Astrocyte of the cerebellum (primary cell): ENCODE results near the gene PNMA8A.
A peak's percentile ranks its signal among the peaks of the same experiment; 100 is the strongest.

ENCODE experiments used
- DNase-seq: peaks from one replicate; pipeline ENCODE4 v3.0.0-alpha.2; 2011; ENCODE audit warnings: low read depth
- H3K4me3 ChIP-seq: 2 replicates; pipeline ENCODE4 v1.5.1; 2011; ENCODE audit warnings: mild to moderate bottlenecking, low read depth, low read length, moderate library complexity
- CTCF ChIP-seq: IDR thresholded peaks from 2 replicates; pipeline ENCODE4 v1.5.1; 2012; ENCODE audit warnings: low read length, low read depth, moderate library complexity, mild to moderate bottlenecking; ENCODE audit errors: missing control alignments
- in situ Hi-C: cut with HindIII; loops from 2 replicates; pipeline ENCODE4 v1.10.0; 2017; ENCODE audit warnings: low sequenced_read_pairs

Gene PNMA8A

GRCh38 chr19:46427518-46428045 is 43.8 kb downstream of the PNMA8A start:
- TF ChIP-seq CTCF, result no peak
- no peak overlapping the region for H3K4me3 ChIP-seq
- in situ Hi-C loops, result no loop called here
- no peak for DNase-seq

- peak; percentile 49 for DNase-seq
- H3K4me3 ChIP-seq, result peak overlapping the region; percentile 56
- no peak for TF ChIP-seq CTCF
- in situ Hi-C loops, result no loop called here
Observed at GRCh38 chr19:46426506-46427162, 44.7 kb downstream of the PNMA8A start.

- no peak for DNase-seq
- TF ChIP-seq CTCF, result no peak
- in situ Hi-C loops, result no loop called here
- peak overlapping the region; percentile 56 for H3K4me3 ChIP-seq
Observed at GRCh38 chr19:46426035-46426505, 45.3 kb downstream of the PNMA8A start.

GRCh38 chr19:46423188-46423587 is 48.2 kb downstream of the PNMA8A start:
- no peak for TF ChIP-seq CTCF
- no peak overlapping the region for H3K4me3 ChIP-seq
- DNase-seq, result no peak
- in situ Hi-C loops, result no loop called here

- no peak for DNase-seq
- in situ Hi-C loops, result no loop called here
- no peak for TF ChIP-seq CTCF
Observed at GRCh38 chr19:46422344-46422743, 49.0 kb downstream of the PNMA8A start.

GRCh38 chr19:46420056-46420455 is 51.3 kb downstream of the PNMA8A start:
- in situ Hi-C loops, result no loop called here
- H3K4me3 ChIP-seq, result no peak overlapping the region
- no peak for TF ChIP-seq CTCF
- DNase-seq, result no peak

More at GRCh38 chr19:46422344-46422743, 49.0 kb downstream of the PNMA8A start:
- H3K4me3 ChIP-seq, result no peak overlapping the region
